Gastroesophageal sphincter (tissue), 3 donors: Measurements from ENCODE around the gene MICU1.

ENCODE experiments used
- CTCF ChIP-seq, 4 experiments: fragments of 200-600 bp in 2 of 4; fragments of 450-650 bp in 2 of 4; sonication (generic) in 1 of 4; IDR thresholded peaks; one replicate each; pipeline ENCODE4 v1.5.1; 2017 to 2019; ENCODE audit warnings: antibody characterized with exemption in 4 of 4, mild to moderate bottlenecking in 2 of 4, moderate library complexity in 2 of 4
- POLR2A ChIP-seq, 2 donors: fragments of 450-650 bp; IDR thresholded peaks; one replicate each; pipeline ENCODE4 v1.6.1; 2017; ENCODE audit warnings: antibody characterized with exemption in 2 of 2, mild to moderate bottlenecking in 2 of 2, moderate library complexity in 1 of 2

- TF ChIP-seq CTCF (IDR thresholded peaks at IDR 0.05) (no peak), POLR2A (IDR thresholded peaks at IDR 0.05) (no peak)
Measured at GRCh38 chr10:72333112-72334015, 292.5 kb downstream of the MICU1 start.
